ENCODE results near the gene EPB41.

- TF ChIP-seq EP300 (IDR thresholded peaks at IDR 0.05; ENCODE audit: borderline replicate concordance in 1 of 2, low read depth in 2 of 2, low read length in 2 of 2) (no peak), SP2 (IDR thresholded peaks at IDR 0.05; ENCODE audit: low read length) (no peak)
Observed at GRCh38 chr1:28983091-28983490, 68.7 kb downstream of the EPB41 start.
